NT2/D1 (cell line): ENCODE data around the gene HOXC10.

Experiments
- DNase-seq: peaks from one replicate; pipeline ENCODE4 v3.0.0-alpha.2; 2011; ENCODE audit warnings: low read depth, low spot score
- H3K27me3 ChIP-seq: 2 replicates; pipeline ENCODE4 v1.6.0; 2011; ENCODE audit warnings: mild to moderate bottlenecking; ENCODE audit not compliant: insufficient read length, insufficient read depth
- H3K36me3 ChIP-seq: 2 replicates; pipeline ENCODE4 v1.6.1; 2011; ENCODE audit warnings: mild to moderate bottlenecking, low read length, mixed read lengths; ENCODE audit not compliant: insufficient read depth, insufficient read length
- H3K4me1 ChIP-seq: 2 replicates; pipeline ENCODE4 v1.5.1; 2011; ENCODE audit not compliant: insufficient read depth, insufficient read length
- H3K4me3 ChIP-seq: 2 replicates; pipeline ENCODE4 v1.5.1; 2011; ENCODE audit warnings: low read depth; ENCODE audit not compliant: insufficient read length
- H3K9ac ChIP-seq: 2 replicates; pipeline ENCODE4 v1.6.0; 2011; ENCODE audit warnings: low read depth; ENCODE audit not compliant: insufficient read length
- H3K9me3 ChIP-seq: 2 replicates; pipeline ENCODE4 v1.5.1; 2011; ENCODE audit warnings: mild to moderate bottlenecking, low read length; ENCODE audit not compliant: insufficient read depth
- SUZ12 ChIP-seq: IDR thresholded peaks from 2 replicates; pipeline ENCODE4 v1.6.1; 2011; ENCODE audit not compliant: insufficient read length, insufficient read depth; ENCODE audit errors: extremely low read depth
- YY1 ChIP-seq: IDR thresholded peaks from 2 replicates; pipeline ENCODE4 v1.6.1; 2011; ENCODE audit not compliant: insufficient read length, insufficient read depth
- ZNF274 ChIP-seq: IDR thresholded peaks from 2 replicates; pipeline ENCODE4 v1.6.1; 2011; ENCODE audit warnings: mild to moderate bottlenecking, low read depth, low read length

Gene HOXC10

GRCh38 chr12:53955776-53956250, 29.1 kb upstream of the HOXC10 start:
- H3K4me1 ChIP-seq, result peaks cover 24% of the 10 kb centered on the region
- TF ChIP-seq SUZ12, result no peak
- no peak for TF ChIP-seq ZNF274
- TF ChIP-seq YY1, result no peak
- H3K36me3 ChIP-seq, result no peaks in the 10 kb centered on the region
- H3K9me3 ChIP-seq, result no peaks in the 10 kb centered on the region
- H3K9ac ChIP-seq, result no peak overlapping the region
- peaks cover 100% of the 10 kb centered on the region for H3K27me3 ChIP-seq
- H3K4me3 ChIP-seq, result no peak overlapping the region
- DNase-seq, result no peak

GRCh38 chr12:53956251-53956887, 28.6 kb upstream of the HOXC10 start:
- peaks cover 19% of the 10 kb centered on the region for H3K4me1 ChIP-seq
- peaks cover 100% of the 10 kb centered on the region for H3K27me3 ChIP-seq
- H3K4me3 ChIP-seq, result no peak overlapping the region
- H3K9me3 ChIP-seq, result no peaks in the 10 kb centered on the region
- no peak for DNase-seq
- TF ChIP-seq SUZ12 (peak; percentile 56), YY1 (no peak), ZNF274 (no peak)
- no peak overlapping the region for H3K9ac ChIP-seq
- no peaks in the 10 kb centered on the region for H3K36me3 ChIP-seq

- TF ChIP-seq SUZ12 (peak; percentile 58), YY1 (no peak)
- Histone ChIP-seq H3K9ac (no peak overlapping the region), H3K36me3 (no peaks in the 10 kb centered on the region), H3K4me3 (no peak overlapping the region), H3K9me3 (no peaks in the 10 kb centered on the region), H3K27me3 (peaks cover 100% of the 10 kb centered on the region), H3K4me1 (peaks cover 14% of the 10 kb centered on the region)
- DNase-seq, result no peak
Measured at GRCh38 chr12:53956914-53957536, 27.9 kb upstream of the HOXC10 start.

GRCh38 chr12:53958128-53958527, 26.8 kb upstream of the HOXC10 start:
- Histone ChIP-seq H3K9me3 (no peaks in the 10 kb centered on the region), H3K9ac (no peak overlapping the region), H3K4me1 (peaks cover 10% of the 10 kb centered on the region), H3K36me3 (no peaks in the 10 kb centered on the region), H3K27me3 (peaks cover 100% of the 10 kb centered on the region), H3K4me3 (no peak overlapping the region)
- TF ChIP-seq YY1 (no peak), ZNF274 (no peak), SUZ12 (no peak)
- no peak for DNase-seq

- DNase-seq, result no peak
- Histone ChIP-seq H3K4me3 (no peak overlapping the region), H3K36me3 (no peaks in the 10 kb centered on the region), H3K4me1 (peaks cover 4% of the 10 kb centered on the region), H3K27me3 (peaks cover 100% of the 10 kb centered on the region), H3K9ac (no peak overlapping the region), H3K9me3 (no peaks in the 10 kb centered on the region)
- no peak for TF ChIP-seq SUZ12
- TF ChIP-seq YY1, result no peak
- no peak for TF ChIP-seq ZNF274
Measured at GRCh38 chr12:53959314-53959713, 25.6 kb upstream of the HOXC10 start.

GRCh38 chr12:53960187-53961024, 24.5 kb upstream of the HOXC10 start:
- no peak overlapping the region for H3K9ac ChIP-seq
- H3K36me3 ChIP-seq, result no peaks in the 10 kb centered on the region
- TF ChIP-seq ZNF274, result no peak
- no peak for TF ChIP-seq YY1
- TF ChIP-seq SUZ12, result no peak
- H3K4me3 ChIP-seq, result no peak overlapping the region
- no peaks in the 10 kb centered on the region for H3K4me1 ChIP-seq
- H3K27me3 ChIP-seq, result peaks cover 100% of the 10 kb centered on the region
- H3K9me3 ChIP-seq, result no peaks in the 10 kb centered on the region
- DNase-seq, result no peak

GRCh38 chr12:53961025-53961761, 23.8 kb upstream of the HOXC10 start:
- Histone ChIP-seq H3K36me3 (no peaks in the 10 kb centered on the region), H3K4me1 (no peaks in the 10 kb centered on the region), H3K27me3 (peaks cover 100% of the 10 kb centered on the region), H3K9ac (peak overlapping the region; percentile 43), H3K4me3 (peak overlapping the region; percentile 17), H3K9me3 (no peaks in the 10 kb centered on the region)
- no peak for TF ChIP-seq ZNF274
- TF ChIP-seq SUZ12, result peak; percentile 99
- no peak for DNase-seq
